H1 (cell line): ENCODE data around the gene FBXO5. TPM values are rescaled to one million over a fixed set of nuclear protein-coding genes. Genes with fewer than 3 reads are reported as not detected.

Experiments
- CTCF ChIA-PET: fragments of 300-600 bp; sonication (Branson Sonifier 250); formaldehyde crosslinking; loops from one replicate; lab custom pipeline; 2021; ENCODE audit not compliant: partially characterized antibody; lab: Charles Lee
- POLR2A ChIA-PET: fragments of 300-600 bp; sonication (Branson Sonifier 250); formaldehyde crosslinking; loops from one replicate; lab custom pipeline; 2021; ENCODE audit warnings: inconsistent platforms; ENCODE audit not compliant: partially characterized antibody; lab: Charles Lee
- DNase-seq, 2 experiments: peaks; one replicate each; pipeline versions ENCODE4 v3.0.0 to v3.0.0-alpha.2; 2010 to 2022; ENCODE audit warnings: low spot score in 2 of 2, low read depth in 1 of 2, mixed read lengths in 1 of 2
- FAIRE-seq: peaks from 2 replicates; lab custom pipeline; 2011; peaks lifted over from hg19 to GRCh38; lab: Jason Lieb, UNC
- H2AFZ ChIP-seq: 2 replicates; pipeline ENCODE4 v1.8.1; 2012; ENCODE audit warnings: low read length, inconsistent platforms
- H2AK5ac ChIP-seq: 2 replicates; pipeline ENCODE4 v1.6.1; 2013; ENCODE audit warnings: low read depth, low read length
- H2BK120ac ChIP-seq: replicated peaks from 2 replicates; pipeline ENCODE3; 2013; ENCODE audit warnings: low read depth, low read length, inconsistent platforms
- H2BK12ac ChIP-seq: 2 replicates; pipeline ENCODE4 v1.6.1; 2013; ENCODE audit warnings: low read depth, low read length
- H2BK15ac ChIP-seq: 2 replicates; pipeline ENCODE4 v1.6.1; 2013; ENCODE audit warnings: low read length
- H2BK20ac ChIP-seq: 2 replicates; pipeline ENCODE4 v1.6.1; 2013; ENCODE audit warnings: low read length
- H2BK5ac ChIP-seq: 2 replicates; pipeline ENCODE4 v1.6.1; 2013; ENCODE audit warnings: low read depth, low read length
- H3K14ac ChIP-seq: 2 replicates; pipeline ENCODE4 v1.6.1; 2013; ENCODE audit warnings: inconsistent platforms; ENCODE audit not compliant: insufficient read length
- H3K18ac ChIP-seq: 2 replicates; pipeline ENCODE4 v1.6.1; 2013; ENCODE audit warnings: low read length; ENCODE audit errors: extremely low read depth
- H3K23ac ChIP-seq: 2 replicates; pipeline ENCODE4 v1.6.1; 2013; ENCODE audit warnings: inconsistent platforms; ENCODE audit not compliant: insufficient read length
- H3K23me2 ChIP-seq: 2 replicates; pipeline ENCODE4 v1.6.1; 2013; ENCODE audit warnings: low read depth, low read length
- H3K27ac ChIP-seq: 2 replicates; pipeline ENCODE4 v1.6.1; 2011; ENCODE audit warnings: low read depth, low read length, inconsistent platforms
- H3K27me3 ChIP-seq, 4 experiments: replicated peaks in 1 of 4; 1 replicate in 1 of 4; 2 replicates in 3 of 4; pipeline versions ENCODE4 v1.6.1 to v1.8.1; 2011 to 2013; ENCODE audit warnings: low read length in 3 of 4, mild to moderate bottlenecking in 3 of 4, inconsistent platforms in 2 of 4, mixed read lengths in 2 of 4, moderate library complexity in 1 of 4; ENCODE audit not compliant: control insufficient read depth in 3 of 4, insufficient read depth in 3 of 4; ENCODE audit errors: extremely low read depth in 1 of 4
- H3K36me3 ChIP-seq, 4 experiments: 2 replicates each; pipeline versions ENCODE4 v1.6.1 to v1.8.1; 2011 to 2013; ENCODE audit warnings: mild to moderate bottlenecking in 4 of 4, low read length in 3 of 4, moderate library complexity in 2 of 4, control low read depth in 1 of 4, inconsistent platforms in 1 of 4; ENCODE audit not compliant: insufficient read depth in 4 of 4, control insufficient read depth in 2 of 4
- H3K4ac ChIP-seq: replicated peaks from 2 replicates; pipeline ENCODE3; 2013; ENCODE audit warnings: low read length, low read depth, mixed read lengths, inconsistent platforms; ENCODE audit not compliant: insufficient read length
- H3K4me1 ChIP-seq, 4 experiments: replicated peaks in 1 of 4; 1 replicate in 1 of 4; 2 replicates in 3 of 4; pipeline versions ENCODE4 v1.6.1 to v1.8.1; 2011 to 2013; ENCODE audit warnings: low read length in 3 of 4, inconsistent platforms in 2 of 4, mixed read lengths in 1 of 4; ENCODE audit not compliant: insufficient read depth in 4 of 4, control insufficient read depth in 3 of 4
- H3K4me2 ChIP-seq, 2 experiments: 2 replicates each; pipeline versions ENCODE4 v1.6.1 to v1.8.1; 2011 to 2013; ENCODE audit warnings: low read depth in 2 of 2, low read length in 2 of 2, control low read depth in 1 of 2, inconsistent platforms in 1 of 2, mild to moderate bottlenecking in 1 of 2; ENCODE audit not compliant: insufficient read depth in 1 of 2
- H3K4me3 ChIP-seq, 4 experiments: fragments of 200-600, 300-600 bp in 1 of 4; sonication (generic), shearing (Covaris generic), sonication (Bioruptor Twin) in 1 of 4; 2 replicates each; pipeline versions ENCODE4 v1.5.1 to v1.8.1; 2011 to 2016; ENCODE audit warnings: low read length in 4 of 4, low read depth in 3 of 4, control low read depth in 2 of 4, inconsistent platforms in 2 of 4, mild to moderate bottlenecking in 2 of 4, mixed read lengths in 1 of 4, moderate library complexity in 1 of 4; ENCODE audit not compliant: insufficient read depth in 2 of 4; ENCODE audit errors: extremely low read depth in 1 of 4
- H3K56ac ChIP-seq: replicated peaks from 2 replicates; pipeline ENCODE3; 2013; ENCODE audit warnings: low read depth, mild to moderate bottlenecking, mixed read lengths, low read length, inconsistent platforms; ENCODE audit not compliant: insufficient read length
- H3K79me1 ChIP-seq: 2 replicates; pipeline ENCODE4 v1.6.1; 2013; ENCODE audit warnings: low read depth, low read length, control low read depth
- H3K79me2 ChIP-seq, 2 experiments: 2 replicates each; pipeline versions ENCODE4 v1.6.1 to v1.8.1; 2012 to 2013; ENCODE audit warnings: low read length in 2 of 2, mild to moderate bottlenecking in 2 of 2, inconsistent platforms in 1 of 2; ENCODE audit not compliant: insufficient read depth in 2 of 2, control insufficient read depth in 1 of 2
- H3K9ac ChIP-seq, 4 experiments: replicated peaks in 1 of 4; 1 replicate in 1 of 4; 2 replicates in 3 of 4; pipeline versions ENCODE4 v1.6.1 to v1.8.1; 2011 to 2013; ENCODE audit warnings: low read depth in 3 of 4, low read length in 3 of 4, control low read depth in 2 of 4, mild to moderate bottlenecking in 2 of 4, moderate library complexity in 2 of 4, inconsistent platforms in 1 of 4; ENCODE audit errors: extremely low read depth in 1 of 4
- H3K9me3 ChIP-seq, 2 experiments: 2 replicates each; pipeline versions ENCODE4 v1.6.1 to v1.8.1; 2012 to 2013; ENCODE audit warnings: mild to moderate bottlenecking in 2 of 2, moderate library complexity in 2 of 2, control low read depth in 1 of 2, inconsistent platforms in 1 of 2, low read depth in 1 of 2, low read length in 1 of 2, mixed read lengths in 1 of 2; ENCODE audit not compliant: insufficient read depth in 2 of 2
- H4K20me1 ChIP-seq, 2 experiments: replicated peaks in 1 of 2; 2 replicates each; pipeline versions ENCODE3 to v1.8.1; 2011 to 2013; ENCODE audit warnings: inconsistent platforms in 2 of 2, low read length in 2 of 2, mild to moderate bottlenecking in 1 of 2; ENCODE audit not compliant: insufficient read depth in 2 of 2, control insufficient read depth in 1 of 2
- H4K5ac ChIP-seq: 2 replicates; pipeline ENCODE4 v1.6.1; 2013; ENCODE audit warnings: low read length, low read depth, mixed read lengths, inconsistent platforms; ENCODE audit not compliant: insufficient read length
- H4K8ac ChIP-seq: 2 replicates; pipeline ENCODE4 v1.8.0; 2013; ENCODE audit warnings: mild to moderate bottlenecking, moderate library complexity, low read length, inconsistent platforms; ENCODE audit not compliant: insufficient read depth; ENCODE audit errors: extremely low read depth
- H4K91ac ChIP-seq: replicated peaks from 2 replicates; pipeline ENCODE3; 2013; ENCODE audit warnings: low read length, mixed read lengths, inconsistent platforms; ENCODE audit not compliant: insufficient read length
- HDAC2 ChIP-seq, 2 experiments: fragments of 300-600 bp in 1 of 2; sonication (generic) in 1 of 2; IDR thresholded peaks; 2 replicates each; pipeline ENCODE4 v1.6.1; 2011 to 2012; ENCODE audit warnings: low read depth in 2 of 2, low read length in 2 of 2, mild to moderate bottlenecking in 2 of 2, moderate library complexity in 2 of 2, borderline replicate concordance in 1 of 2, inconsistent platforms in 1 of 2
- TAF7 ChIP-seq: optimal IDR thresholded peaks from 2 replicates; pipeline ENCODE3; 2011; ENCODE audit warnings: low read depth, mild to moderate bottlenecking, inconsistent platforms, low read length, moderate library complexity, borderline replicate concordance
- WGBS, 2 experiments: shearing (Covaris generic) in 1 of 2; methylation state at CpG; one replicate each; pipeline versions ENCODE4 v1.1.6 to v1.1.7; 2013 to 2015; ENCODE audit warnings: low lambda C conversion rate in 2 of 2, mixed read lengths in 2 of 2, inconsistent platforms in 1 of 2, low coverage in 1 of 2, missing lambda C conversion rate in 1 of 2; ENCODE audit not compliant: insufficient replicate concordance in 2 of 2, insufficient coverage in 1 of 2, insufficient read length in 1 of 2; ENCODE audit errors: extremely low coverage in 1 of 2, missing lambda C conversion rate in 1 of 2; 5-methylcytosine and 5-hydroxymethylcytosine counted together
- long read RNA-seq, 2 experiments: library from RNA in 1 of 2; library from capped mRNA in 1 of 2; stranded (forward); transcript quantifications; one replicate each; pipeline ENCODE4 v2.0.0, GENCODE V29; 2021; ENCODE audit warnings: inconsistent platforms in 1 of 2
- polyA minus RNA-seq, 3 experiments: library from RNA; depleted of rRNA, polyadenylated mRNA; stranded (reverse); fragments of >200 nt; gene quantifications; 1 replicate in 2 of 3; 2 replicates in 1 of 3; pipeline ENCODE4 v1.2.3, GENCODE V29; 2011
- polyA plus RNA-seq, 7 experiments: library from polyadenylated mRNA; depleted of rRNA in 3 of 7; stranded (reverse) in 5 of 7; unstranded in 2 of 7; fragments of >200 nt in 5 of 7; fragments of 200-250 nt in 2 of 7; gene quantifications; 1 replicate in 5 of 7; 2 replicates in 1 of 7; 4 replicates in 1 of 7; pipeline versions ENCODE4 v1.2.1 to v1.2.3, GENCODE V29; 2011 to 2013; ENCODE audit warnings: missing spikeins in 2 of 7, mixed read lengths in 2 of 7
- total RNA-seq: library from RNA; stranded (reverse); fragmentation: NEBNext Ultra II Directional; extraction: Animal tissue kit (Norgen Biotek cat#: 25700); gene quantifications from 2 replicates; pipeline ENCODE4 v1.2.1, GENCODE V29; 2021
- TF ChIP-seq, protein P1 (sequence below): IDR thresholded peaks from 2 replicates; pipeline ENCODE4 v1.6.1; 2012; ENCODE audit warnings: inconsistent platforms

Gene FBXO5, protein sequence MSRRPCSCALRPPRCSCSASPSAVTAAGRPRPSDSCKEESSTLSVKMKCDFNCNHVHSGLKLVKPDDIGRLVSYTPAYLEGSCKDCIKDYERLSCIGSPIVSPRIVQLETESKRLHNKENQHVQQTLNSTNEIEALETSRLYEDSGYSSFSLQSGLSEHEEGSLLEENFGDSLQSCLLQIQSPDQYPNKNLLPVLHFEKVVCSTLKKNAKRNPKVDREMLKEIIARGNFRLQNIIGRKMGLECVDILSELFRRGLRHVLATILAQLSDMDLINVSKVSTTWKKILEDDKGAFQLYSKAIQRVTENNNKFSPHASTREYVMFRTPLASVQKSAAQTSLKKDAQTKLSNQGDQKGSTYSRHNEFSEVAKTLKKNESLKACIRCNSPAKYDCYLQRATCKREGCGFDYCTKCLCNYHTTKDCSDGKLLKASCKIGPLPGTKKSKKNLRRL
- total RNA-seq: 53.4 and 55.1 TPM in 2 replicates
- polyA plus RNA-seq (2011; rRNA removed): 11.4 and 13.7 TPM in 2 replicates
- 18.9 TPM for polyA plus RNA-seq (2011; cell fraction: cytosol; rRNA removed)
- polyA plus RNA-seq (2011; cell fraction: nucleus; rRNA removed): 7.8 TPM
- polyA plus RNA-seq (2012, experiment 1 of 2): 19.7 to 31.0 TPM (median 22.5 TPM) in 4 replicates
- 5.4 TPM for polyA plus RNA-seq (2012, experiment 2 of 2)
- 38.1 TPM for polyA plus RNA-seq (2013, experiment 1 of 2)
- 37.1 TPM for polyA plus RNA-seq (2013, experiment 2 of 2)
- polyA minus RNA-seq (2011; rRNA and poly(A)+ RNA removed): 15.6 and 22.6 TPM in 2 replicates
- polyA minus RNA-seq (2011; cell fraction: cytosol; rRNA and poly(A)+ RNA removed): 19.2 TPM
- polyA minus RNA-seq (2011; cell fraction: nucleus; rRNA and poly(A)+ RNA removed): 28.8 TPM
- long read RNA-seq, experiment 1, transcript FBXO5-201 (5 exons, 2,037 nt): major isoform, 23 of 52 reads
- long read RNA-seq, experiment 1, partial matches to known transcripts: 14 of 52 reads
- long read RNA-seq, experiment 1, other reads (novel, unspliced or antisense): 8 of 52 reads
- long read RNA-seq, experiment 2, transcript FBXO5-202 (5 exons, 2,221 nt): major isoform, 12 of 14 reads
- long read RNA-seq, experiment 2, partial matches to known transcripts: 1 of 14 reads
- long read RNA-seq, experiment 2, other reads (novel, unspliced or antisense): 1 of 14 reads

DNA sequence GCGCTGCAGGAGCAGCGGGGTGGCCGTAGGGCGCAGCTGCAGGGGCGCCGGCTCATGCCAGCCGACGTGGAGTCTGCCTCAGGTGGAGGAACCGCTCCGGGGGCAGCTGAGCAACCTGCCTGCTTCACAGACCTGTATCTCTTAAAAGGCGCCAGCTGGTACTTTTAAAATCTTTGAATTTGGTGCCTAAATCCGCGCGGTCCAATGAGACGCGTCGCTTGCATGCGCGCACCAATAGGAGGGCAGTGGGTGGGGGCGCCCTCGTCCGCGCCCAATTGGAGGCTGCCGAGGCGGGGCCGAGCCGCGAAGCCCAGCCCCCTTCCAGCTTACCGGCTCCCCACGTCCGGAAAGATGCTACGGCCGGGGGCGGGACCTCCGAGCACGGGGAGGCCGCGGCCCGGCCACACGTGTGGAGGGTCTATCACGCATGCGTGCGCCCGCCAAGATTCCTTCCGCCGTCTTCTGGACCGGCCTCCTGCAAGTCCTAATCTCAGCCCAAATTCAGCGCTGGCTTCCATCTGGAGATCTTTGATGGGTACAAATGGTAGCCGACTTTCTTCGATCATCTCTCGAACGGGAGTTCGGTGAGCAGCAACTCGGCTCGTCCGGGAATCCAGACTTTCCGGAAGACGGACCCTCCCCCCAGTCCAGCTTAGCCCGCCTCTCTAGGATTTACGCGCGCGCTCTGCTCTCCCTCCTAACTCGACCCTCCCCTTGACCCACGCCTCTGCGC, at the start of gene FBXO5:
TSS of gene FBXO5 (minus strand) at position 138 of the 733 bp plus-strand sequence. CDS start at position 56, 82 bp downstream.
- no peak within 1 kb of the TSS; the same call in 1 of the 2 replicates for H2BK12ac ChIP-seq
- H3K36me3 ChIP-seq: peaks cover 0 to 16% (median 2%) of the 10 kb centered on the region in 4 experiments; a peak in 4 of 8 replicates
- peaks cover 4% of the 10 kb centered on the region in 2 experiments for H4K20me1 ChIP-seq
- peak within 1 kb of the TSS; percentile 83; the same call in 1 of the 2 replicates for H2AFZ ChIP-seq
- peak within 1 kb of the TSS; percentile 87 to 98 (median 95) for H3K9ac ChIP-seq
- no peak within 1 kb of the TSS for H3K23ac ChIP-seq
- H2BK5ac ChIP-seq: peak within 1 kb of the TSS; percentile 96
- peak within 1 kb of the TSS; percentile 89 for H3K4ac ChIP-seq
- peak within 1 kb of the TSS; percentile 88 for H4K5ac ChIP-seq
- H2BK20ac ChIP-seq: no peak within 1 kb of the TSS
- peak within 1 kb of the TSS; percentile 84 for H3K18ac ChIP-seq
- no peaks in the 10 kb centered on the region for H3K79me1 ChIP-seq
- CTCF ChIA-PET: interaction anchor here (0.8 to 1.3 kb wide), 2 partner anchors 9 to 29 kb away, joined by 4 to 5 read pairs; no protein-coding TSS in a partner anchor
- no peak within 1 kb of the TSS for H2AK5ac ChIP-seq
- H3K4me1 ChIP-seq: peaks cover 2 to 5% (median 2%) of the 10 kb centered on the region in 4 experiments; a peak in 3 of 7 replicates
- no peaks in the 10 kb centered on the region for H3K9me3 ChIP-seq
- no peaks in the 10 kb centered on the region for H3K27me3 ChIP-seq
- peak within 1 kb of the TSS; percentile 98 for H4K8ac ChIP-seq
- peak within 1 kb of the TSS; percentile 75 to 95 for H3K4me2 ChIP-seq
- peak within 1 kb of the TSS; percentile 88 for H4K91ac ChIP-seq
- H2BK15ac ChIP-seq: peak within 1 kb of the TSS; percentile 97
- peak within 1 kb of the TSS; percentile 92 for H3K27ac ChIP-seq
- no peak within 1 kb of the TSS for H2BK120ac ChIP-seq
- H3K23me2 ChIP-seq: peaks cover 5% of the 10 kb centered on the region
- 1% methylated on average over 62 of the region's 66 CpGs; no CpG with 5 or more reads in 1 of the 2 experiments for WGBS, 2 experiments
- peak; percentile 94 for DNase-seq
- POLR2A ChIA-PET: interaction anchor here (0.6 to 5.5 kb wide), 20 partner anchors 8 to 1408 kb away, joined by 3 to 103 read pairs (median 3); partner anchors contain the start of gene MTRF1L
- no peak within 1 kb of the TSS for H3K14ac ChIP-seq
- peak within 1 kb of the TSS; percentile 80 to 97 (median 88) for H3K4me3 ChIP-seq
- H3K79me2 ChIP-seq: peaks cover 44 to 83% of the 10 kb centered on the region in 2 experiments
- peak within 1 kb of the TSS; percentile 89 for H3K56ac ChIP-seq
- no peak for FAIRE-seq
- TF ChIP-seq TAF7 (peak; percentile 84), HDAC2 (IDR thresholded peaks at IDR 0.05; ENCODE audit: borderline replicate concordance in 1 of 2, low read depth in 2 of 2, low read length in 2 of 2) (peak; percentile 85 to 99; a peak in 2 of 4 replicates)
- TF ChIP-seq, protein P1, sequence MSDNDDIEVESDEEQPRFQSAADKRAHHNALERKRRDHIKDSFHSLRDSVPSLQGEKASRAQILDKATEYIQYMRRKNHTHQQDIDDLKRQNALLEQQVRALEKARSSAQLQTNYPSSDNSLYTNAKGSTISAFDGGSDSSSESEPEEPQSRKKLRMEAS: peak; percentile 87
